ENCODE results near the gene NPIPA7. TPM values are rescaled to one million over a fixed set of nuclear protein-coding genes. Genes with fewer than 3 reads are reported as not detected.
"Not testable (repeated sequence)": the region's sequence is repeated elsewhere in the genome, so short reads cannot be mapped to it uniquely, and the experiment has no call there.

NPIPA7 gene
- 1.0 and 2.0 TPM in 2 replicates for total RNA-seq (2014; rRNA removed; shearing (Covaris generic))
- total RNA-seq (2022), result 14.4 and 17.8 TPM in 2 replicates
- Bru-seq, nascent RNA, result percentile 23 among the genes with signal in this experiment
- percentile 31 among the genes with signal in this experiment for BruChase-seq, experiment 1, labeled RNA remaining after a 6-hour chase
- percentile 27 among the genes with signal in this experiment for BruChase-seq, experiment 2, labeled RNA remaining after a 2-hour chase
- long read RNA-seq, partial matches to known transcripts, result 0 of 4 reads
- long read RNA-seq, other reads (novel, unspliced or antisense), result 4 of 4 reads

DNA sequence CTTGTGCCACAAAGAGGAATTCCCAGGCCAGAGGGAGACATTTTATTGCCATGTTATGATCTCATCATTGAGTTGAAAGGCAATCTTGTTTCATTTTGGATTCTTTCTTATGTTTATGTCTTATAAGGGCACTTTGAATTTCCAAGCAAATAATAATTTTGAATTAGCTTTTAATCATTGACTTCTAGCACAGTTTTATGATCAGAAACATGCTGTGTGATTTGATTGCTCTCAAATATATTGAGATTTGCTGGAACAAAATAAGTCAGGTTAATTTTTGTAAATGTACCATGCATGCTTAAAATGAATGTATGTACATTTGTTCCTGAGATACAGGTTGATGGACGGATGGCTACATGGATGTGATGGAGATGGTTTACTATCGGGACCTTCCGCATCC, at the start of gene NPIPA7:
TSS of gene NPIPA7 (plus strand) at position 301 of the 400 bp plus-strand sequence. CDS start 105 bp downstream, outside the sequence.
- CTCF ChIA-PET (ENCODE audit: unreplicated experiment); H3K4me1 ChIP-seq (ENCODE audit: insufficient read depth, low read length, poor library complexity, severe bottlenecking); intact Hi-C loops (cut with micrococcal nuclease; ENCODE audit: unreplicated experiment); H2AFZ ChIP-seq (ENCODE audit: low read length); H3K4me3 ChIP-seq (ENCODE audit: low read depth, low read length, poor library complexity, severe bottlenecking); H3K9me3 ChIP-seq (ENCODE audit: low read length); H3K27ac ChIP-seq (ENCODE audit: low read depth, low read length, poor library complexity, severe bottlenecking); POLR2A ChIA-PET; H3K4me2 ChIP-seq (ENCODE audit: low read length); H3K36me3 ChIP-seq (ENCODE audit: insufficient read depth, low read length); H3K9me2 ChIP-seq (ENCODE audit: insufficient read depth, low read length); H3K79me2 ChIP-seq (ENCODE audit: insufficient read depth, low read depth, low read length); DNase-seq (ENCODE audit: low spot score); H4K20me1 ChIP-seq (ENCODE audit: insufficient read depth, low read length); BruUV-seq (replicated peaks): not testable (repeated sequence)

DNA sequence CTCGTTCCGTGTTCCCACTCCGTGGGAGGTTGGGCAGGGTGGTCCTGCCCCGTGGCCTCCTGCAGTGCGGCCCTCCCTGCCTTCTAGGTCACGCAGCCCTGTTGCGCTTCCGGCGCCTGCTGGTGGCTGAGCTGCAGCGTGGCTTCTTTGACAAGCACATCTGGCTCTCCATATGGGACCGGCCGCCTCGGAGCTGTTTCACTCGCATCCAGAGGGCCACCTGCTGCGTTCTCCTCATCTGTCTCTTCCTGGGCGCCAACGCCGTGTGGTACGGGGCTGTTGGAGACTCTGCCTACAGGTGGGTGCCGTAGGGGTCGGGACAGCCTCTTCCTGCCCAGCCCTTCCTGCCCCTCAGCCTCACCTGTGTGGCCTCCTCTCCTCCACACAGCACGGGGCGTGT, 47.5 kb upstream of the NPIPA7 start:
- H4K20me1 ChIP-seq (ENCODE audit: insufficient read depth, low read length); H3K4me2 ChIP-seq (ENCODE audit: low read length); H3K4me3 ChIP-seq (ENCODE audit: low read depth, low read length, poor library complexity, severe bottlenecking); DNase-seq (ENCODE audit: low spot score); H3K9me2 ChIP-seq (ENCODE audit: insufficient read depth, low read length); H3K36me3 ChIP-seq (ENCODE audit: insufficient read depth, low read length); H2AFZ ChIP-seq (ENCODE audit: low read length); intact Hi-C loops (cut with micrococcal nuclease; ENCODE audit: unreplicated experiment); POLR2A ChIA-PET; CTCF ChIA-PET (ENCODE audit: unreplicated experiment); H3K79me2 ChIP-seq (ENCODE audit: insufficient read depth, low read depth, low read length); H3K4me1 ChIP-seq (ENCODE audit: insufficient read depth, low read length, poor library complexity, severe bottlenecking); BruUV-seq (replicated peaks); H3K27ac ChIP-seq (ENCODE audit: low read depth, low read length, poor library complexity, severe bottlenecking); H3K9me3 ChIP-seq (ENCODE audit: low read length): not testable (repeated sequence)

- intact Hi-C loops (cut with micrococcal nuclease; ENCODE audit: unreplicated experiment); POLR2A ChIA-PET; H3K27ac ChIP-seq (ENCODE audit: low read depth, low read length, poor library complexity, severe bottlenecking); H3K36me3 ChIP-seq (ENCODE audit: insufficient read depth, low read length); DNase-seq (ENCODE audit: low spot score); H3K4me3 ChIP-seq (ENCODE audit: low read depth, low read length, poor library complexity, severe bottlenecking); H4K20me1 ChIP-seq (ENCODE audit: insufficient read depth, low read length); H2AFZ ChIP-seq (ENCODE audit: low read length); H3K9me2 ChIP-seq (ENCODE audit: insufficient read depth, low read length); BruUV-seq (replicated peaks); H3K9me3 ChIP-seq (ENCODE audit: low read length); H3K79me2 ChIP-seq (ENCODE audit: insufficient read depth, low read depth, low read length); H3K4me2 ChIP-seq (ENCODE audit: low read length); CTCF ChIA-PET (ENCODE audit: unreplicated experiment); H3K4me1 ChIP-seq (ENCODE audit: insufficient read depth, low read length, poor library complexity, severe bottlenecking): not testable (repeated sequence)
These were observed 21.4 kb upstream of the NPIPA7 start for GRCh38 chr16:16357556-16357955.

DNA sequence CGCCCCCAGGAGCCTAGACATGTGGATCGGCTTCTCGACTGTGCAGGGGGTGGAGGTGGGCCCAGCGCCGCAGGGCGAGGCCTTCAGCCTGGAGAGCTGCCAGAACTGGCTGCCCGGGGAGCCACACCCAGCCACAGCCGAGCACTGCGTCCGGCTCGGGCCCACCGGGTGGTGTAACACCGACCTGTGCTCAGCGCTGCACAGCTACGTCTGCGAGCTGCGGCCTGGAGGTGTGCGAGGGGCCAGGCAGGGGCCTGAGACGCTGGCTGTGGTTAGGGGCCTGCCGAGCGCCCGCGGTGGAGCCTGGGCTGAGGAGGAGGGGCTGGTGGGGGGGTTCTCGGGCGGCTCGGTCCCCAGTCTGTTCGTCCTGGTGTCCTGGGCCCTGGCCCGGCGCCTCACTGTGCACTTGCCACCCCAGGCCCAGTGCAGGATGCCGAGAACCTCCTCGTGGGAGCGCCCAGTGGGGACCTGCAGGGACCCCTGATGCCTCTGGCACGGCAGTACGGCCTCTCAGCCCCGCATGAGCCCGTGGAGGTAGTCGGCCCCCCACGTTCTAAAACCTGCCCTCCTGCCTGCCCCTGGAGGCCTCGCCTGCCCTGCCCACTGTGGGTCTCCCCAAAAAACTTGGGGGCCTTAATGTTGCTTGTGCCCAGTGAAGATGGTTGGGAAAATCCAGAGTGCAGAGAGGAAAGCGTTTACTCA, 20.2 kb upstream of the NPIPA7 start:
- H3K36me3 ChIP-seq (ENCODE audit: insufficient read depth, low read length); H4K20me1 ChIP-seq (ENCODE audit: insufficient read depth, low read length); BruUV-seq (replicated peaks); H3K4me1 ChIP-seq (ENCODE audit: insufficient read depth, low read length, poor library complexity, severe bottlenecking); H3K9me2 ChIP-seq (ENCODE audit: insufficient read depth, low read length); DNase-seq (ENCODE audit: low spot score); CTCF ChIA-PET (ENCODE audit: unreplicated experiment); H3K79me2 ChIP-seq (ENCODE audit: insufficient read depth, low read depth, low read length); H3K9me3 ChIP-seq (ENCODE audit: low read length); H3K4me3 ChIP-seq (ENCODE audit: low read depth, low read length, poor library complexity, severe bottlenecking); H3K27ac ChIP-seq (ENCODE audit: low read depth, low read length, poor library complexity, severe bottlenecking); intact Hi-C loops (cut with micrococcal nuclease; ENCODE audit: unreplicated experiment); H2AFZ ChIP-seq (ENCODE audit: low read length); H3K4me2 ChIP-seq (ENCODE audit: low read length); POLR2A ChIA-PET: not testable (repeated sequence)

DNA sequence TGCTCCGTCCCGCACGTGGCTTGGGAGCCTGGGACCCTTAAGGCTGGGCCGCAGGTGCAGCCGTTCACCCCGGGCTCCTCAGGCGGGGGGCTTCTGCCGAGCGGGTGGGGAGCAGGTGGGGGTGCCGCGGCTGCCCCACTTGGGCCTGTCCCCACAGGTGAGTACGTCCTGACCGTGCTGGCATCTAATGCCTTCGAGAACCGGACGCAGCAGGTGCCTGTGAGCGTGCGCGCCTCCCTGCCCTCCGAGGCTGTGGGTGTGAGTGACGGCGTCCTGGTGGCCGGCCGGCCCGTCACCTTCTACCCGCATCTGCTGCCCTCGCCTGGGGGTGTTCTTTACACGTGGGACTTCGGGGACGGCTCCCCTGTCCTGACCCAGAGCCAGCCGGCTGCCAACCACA, 15.3 kb upstream of the NPIPA7 start:
- H4K20me1 ChIP-seq (ENCODE audit: insufficient read depth, low read length); H3K9me2 ChIP-seq (ENCODE audit: insufficient read depth, low read length); H3K27ac ChIP-seq (ENCODE audit: low read depth, low read length, poor library complexity, severe bottlenecking); CTCF ChIA-PET (ENCODE audit: unreplicated experiment); H3K36me3 ChIP-seq (ENCODE audit: insufficient read depth, low read length); H3K9me3 ChIP-seq (ENCODE audit: low read length); intact Hi-C loops (cut with micrococcal nuclease; ENCODE audit: unreplicated experiment); BruUV-seq (replicated peaks); H2AFZ ChIP-seq (ENCODE audit: low read length); H3K4me2 ChIP-seq (ENCODE audit: low read length); H3K79me2 ChIP-seq (ENCODE audit: insufficient read depth, low read depth, low read length); H3K4me1 ChIP-seq (ENCODE audit: insufficient read depth, low read length, poor library complexity, severe bottlenecking); DNase-seq (ENCODE audit: low spot score); POLR2A ChIA-PET; H3K4me3 ChIP-seq (ENCODE audit: low read depth, low read length, poor library complexity, severe bottlenecking): not testable (repeated sequence)

DNA sequence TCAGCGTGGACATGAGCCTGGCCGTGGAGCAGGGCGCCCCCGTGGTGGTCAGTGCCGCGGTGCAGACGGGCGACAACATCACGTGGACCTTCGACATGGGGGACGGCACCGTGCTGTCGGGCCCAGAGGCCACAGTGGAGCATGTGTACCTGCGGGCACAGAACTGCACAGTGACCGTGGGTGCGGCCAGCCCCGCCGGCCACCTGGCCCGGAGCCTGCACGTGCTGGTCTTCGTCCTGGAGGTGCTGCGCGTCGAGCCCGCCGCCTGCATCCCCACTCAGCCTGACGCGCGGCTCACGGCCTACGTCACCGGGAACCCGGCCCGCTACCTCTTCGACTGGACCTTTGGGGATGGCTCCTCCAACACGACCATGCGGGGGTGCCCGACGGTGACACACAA, 14.8 kb upstream of the NPIPA7 start:
- H3K4me2 ChIP-seq (ENCODE audit: low read length), result not testable (repeated sequence)

More for the DNA sequence above, 14.8 kb upstream of the NPIPA7 start:
- BruUV-seq (replicated peaks); H3K27ac ChIP-seq (ENCODE audit: low read depth, low read length, poor library complexity, severe bottlenecking); H3K9me3 ChIP-seq (ENCODE audit: low read length); H3K9me2 ChIP-seq (ENCODE audit: insufficient read depth, low read length); H3K4me3 ChIP-seq (ENCODE audit: low read depth, low read length, poor library complexity, severe bottlenecking); CTCF ChIA-PET (ENCODE audit: unreplicated experiment); intact Hi-C loops (cut with micrococcal nuclease; ENCODE audit: unreplicated experiment); DNase-seq (ENCODE audit: low spot score); POLR2A ChIA-PET; H3K79me2 ChIP-seq (ENCODE audit: insufficient read depth, low read depth, low read length); H4K20me1 ChIP-seq (ENCODE audit: insufficient read depth, low read length); H3K4me1 ChIP-seq (ENCODE audit: insufficient read depth, low read length, poor library complexity, severe bottlenecking); H3K36me3 ChIP-seq (ENCODE audit: insufficient read depth, low read length); H2AFZ ChIP-seq (ENCODE audit: low read length): not testable (repeated sequence)
